ENCODE measurements around the gene EPHA2.

The EPHA2 gene

DNA sequence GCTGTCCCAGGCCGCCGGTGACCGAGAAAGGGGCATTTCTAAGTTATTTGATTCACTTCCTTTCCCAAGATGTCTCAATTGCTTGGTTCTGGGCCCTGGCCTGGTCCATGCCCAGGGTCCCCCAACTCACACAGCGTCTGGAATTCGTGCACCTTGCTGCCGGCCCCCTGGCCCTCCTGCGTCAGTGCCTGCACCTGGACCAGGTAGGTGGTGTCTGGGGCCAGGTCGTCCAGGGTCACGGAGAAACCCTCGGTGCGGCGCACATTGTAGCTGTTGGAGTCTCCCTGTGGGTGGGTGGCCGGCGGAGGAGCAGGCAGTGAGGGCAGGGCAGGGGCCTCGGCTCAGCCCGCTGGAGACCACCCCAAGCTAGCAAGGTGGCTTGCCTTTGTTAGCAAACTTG lies 21.0 kb downstream of the EPHA2 start:
- DNase-seq (ENCODE audit: low read depth): no peak

DNA sequence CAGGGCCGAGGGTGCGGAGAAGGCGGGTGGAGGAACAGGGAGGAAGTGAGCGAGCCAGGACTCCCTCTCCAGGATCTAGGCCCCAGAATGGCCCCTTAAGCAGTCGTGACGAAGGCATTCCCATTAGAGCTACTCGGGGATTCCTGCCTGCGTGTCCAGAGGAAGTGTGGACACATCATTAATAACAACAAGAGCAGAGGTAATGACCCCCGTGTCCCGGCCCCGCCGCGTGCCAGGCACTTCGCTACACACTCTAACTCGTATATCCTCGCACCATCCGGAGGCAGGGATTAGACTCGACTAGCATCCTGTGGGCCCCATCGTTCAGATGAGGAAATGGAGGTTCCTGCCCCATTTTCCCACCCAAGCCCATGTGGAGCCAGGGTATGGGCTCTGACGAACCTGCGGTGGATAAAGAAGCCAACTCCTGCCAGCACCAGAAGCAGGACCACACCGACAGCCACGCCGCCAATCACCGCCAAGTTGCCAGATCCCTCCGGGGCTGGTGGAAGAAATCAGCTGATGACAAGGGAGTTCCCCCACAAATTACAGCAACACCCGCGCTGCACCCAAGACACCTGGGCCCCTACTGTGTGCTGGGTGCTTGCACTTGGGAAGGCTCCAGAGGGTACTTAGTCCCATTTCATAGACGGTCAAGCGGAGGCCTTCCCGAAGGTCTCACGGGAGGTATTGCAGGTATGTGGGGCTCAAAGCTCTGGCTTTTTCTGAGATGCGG lies 21.6 kb downstream of the EPHA2 start:
- no peak for DNase-seq (ENCODE audit: low read depth)

DNA sequence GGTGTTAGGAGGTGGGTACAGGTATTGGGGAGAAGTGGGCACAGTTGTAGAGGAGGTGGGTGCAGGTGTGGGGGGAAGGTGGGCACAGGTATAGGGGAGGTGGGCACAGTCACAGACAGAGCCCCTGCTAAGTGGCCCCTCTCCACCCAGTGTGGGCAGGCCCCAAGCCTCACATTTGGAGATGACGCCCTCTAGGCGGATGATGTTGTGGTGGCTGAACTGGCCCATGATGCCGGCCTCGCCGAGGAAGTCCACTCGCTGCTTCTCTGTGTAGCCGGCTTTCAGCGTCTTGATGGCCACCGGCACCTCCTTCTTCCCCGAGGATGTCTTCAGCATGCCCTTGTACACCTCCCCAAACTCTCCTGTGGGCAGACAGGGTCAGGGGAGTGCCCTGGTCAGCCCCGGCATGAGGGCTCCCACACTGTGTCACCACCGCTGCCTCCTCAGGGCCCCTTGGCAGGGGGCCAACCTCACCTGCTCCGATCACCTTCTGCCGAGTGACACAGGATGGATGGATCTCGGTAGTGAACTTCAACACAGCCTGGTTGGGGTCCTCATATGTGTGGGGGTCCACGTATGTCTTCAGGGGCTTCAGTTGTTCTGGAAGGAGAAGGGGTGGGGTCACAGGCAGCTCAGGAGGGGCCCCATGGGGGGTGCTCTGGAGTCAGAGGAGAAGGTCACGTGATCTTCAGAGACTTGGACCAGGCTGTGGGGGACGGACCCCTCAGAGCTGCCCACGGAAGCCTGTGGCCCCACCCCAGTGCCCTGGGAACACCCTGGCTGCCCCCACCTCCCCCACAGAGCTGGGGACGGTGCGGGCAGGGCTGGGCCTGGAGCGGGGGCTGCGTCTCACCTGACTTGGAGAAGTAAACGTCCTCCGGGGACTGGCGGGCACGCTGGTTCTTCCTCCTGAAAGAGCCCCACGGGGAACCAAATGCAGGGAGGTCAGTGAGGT lies 22.6 kb downstream of the EPHA2 start:
- no peak for DNase-seq (ENCODE audit: low read depth)

DNA sequence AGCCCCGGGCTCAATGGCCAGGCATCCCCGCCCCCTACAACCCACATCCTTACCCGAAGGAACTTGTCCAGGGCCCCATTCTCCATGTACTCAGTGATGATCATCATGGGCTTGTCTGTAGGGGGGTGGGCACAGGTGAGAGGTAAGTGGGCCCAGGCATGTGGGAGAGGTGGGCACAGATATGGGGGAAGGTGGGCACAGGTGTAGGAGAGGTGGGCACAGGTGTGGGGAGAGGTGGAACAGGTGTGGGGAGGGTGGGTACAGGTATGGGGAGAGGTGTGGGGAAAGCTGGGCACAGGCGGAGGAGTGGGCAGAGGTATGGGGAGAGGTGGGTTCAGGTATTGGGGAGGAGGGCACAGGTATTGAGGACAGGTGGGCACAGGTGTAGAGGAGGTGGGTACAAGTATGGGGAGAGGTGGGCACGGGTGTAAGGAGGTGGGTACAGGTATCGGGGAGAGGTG lies 23.5 kb downstream of the EPHA2 start:
- DNase-seq (ENCODE audit: low read depth): no peak

DNA sequence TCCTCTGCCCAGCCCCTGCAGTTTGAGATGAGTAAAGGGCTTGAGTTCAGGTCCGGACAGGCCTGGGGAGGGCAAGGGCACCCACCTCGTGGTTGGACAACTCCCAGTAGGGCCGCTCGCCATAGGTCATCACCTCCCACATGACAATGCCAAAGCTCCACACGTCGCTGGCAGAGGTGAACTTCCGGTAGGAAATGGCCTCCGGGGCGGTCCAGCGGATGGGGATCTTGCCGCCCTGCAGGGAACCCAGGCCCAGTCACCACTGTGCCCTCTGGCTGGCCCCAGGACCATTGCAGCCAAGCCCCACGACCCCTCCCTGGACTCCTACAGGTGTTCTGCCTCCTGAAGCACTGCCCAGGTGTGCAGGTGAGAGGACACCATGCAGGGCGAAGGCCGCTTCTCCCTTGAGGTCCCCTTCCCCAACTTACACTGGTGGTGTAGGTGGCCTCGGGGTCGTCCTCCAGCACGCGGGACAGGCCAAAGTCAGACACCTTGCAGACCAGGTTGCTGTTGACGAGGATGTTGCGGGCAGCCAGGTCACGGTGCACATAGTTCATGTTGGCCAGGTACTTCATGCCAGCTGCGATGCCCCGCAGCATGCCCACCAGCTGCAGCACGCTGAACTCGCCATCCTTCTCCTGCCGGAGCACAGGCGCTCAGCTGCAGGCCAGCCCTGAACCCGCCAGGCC lies 24.1 kb downstream of the EPHA2 start:
- no peak for DNase-seq (ENCODE audit: low read depth)

DNA sequence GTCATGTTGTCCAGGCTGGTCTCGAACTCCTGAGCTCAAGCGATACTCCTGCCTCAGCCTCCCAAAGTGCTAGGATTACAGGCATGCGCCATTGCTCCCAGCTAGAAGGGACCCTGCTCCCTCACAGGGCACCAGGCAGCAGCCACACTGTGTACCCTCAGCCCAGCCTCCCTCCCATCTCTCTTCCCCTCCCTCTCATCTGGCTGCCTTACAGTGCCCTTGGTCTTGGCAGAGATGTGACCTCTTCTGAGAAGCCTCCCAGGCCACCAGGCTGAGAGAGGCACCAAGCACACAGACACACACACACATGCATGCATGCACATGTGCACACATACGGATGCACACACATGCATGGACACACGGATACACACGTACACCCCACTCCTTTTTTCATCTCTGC lies 25.0 kb downstream of the EPHA2 start:
- no peak for DNase-seq (ENCODE audit: low read depth)

DNA sequence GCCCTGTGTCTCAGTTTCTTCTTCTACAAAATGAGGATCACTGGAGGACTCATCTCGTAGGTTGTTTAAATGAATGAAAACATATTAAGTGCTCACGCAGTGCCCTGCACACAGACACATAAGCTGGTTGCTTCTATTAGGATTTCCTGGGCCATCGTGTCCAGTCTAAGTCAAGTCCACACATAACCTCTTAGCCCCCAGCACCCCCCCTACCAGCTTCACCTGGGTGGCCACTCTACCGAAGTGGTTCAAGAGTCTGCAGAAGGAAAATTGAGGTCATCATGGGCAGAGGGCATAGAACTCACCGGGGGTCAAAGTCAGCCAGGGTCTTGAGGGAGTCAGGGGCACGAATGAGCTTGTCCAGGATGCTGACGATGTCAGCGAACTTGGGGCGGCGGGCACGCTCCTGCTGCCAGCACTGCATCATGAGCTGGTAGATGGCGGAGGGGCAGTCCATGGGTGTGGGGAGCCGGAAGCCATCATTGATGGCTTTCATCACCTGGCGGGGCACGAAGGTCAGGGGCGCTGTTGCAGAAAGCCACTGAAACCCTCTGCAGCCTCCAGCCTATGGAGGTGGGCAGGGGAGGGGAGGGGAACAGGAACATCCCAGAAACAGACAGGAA lies 25.8 kb downstream of the EPHA2 start:
- DNase-seq (ENCODE audit: low read depth): no peak

DNA sequence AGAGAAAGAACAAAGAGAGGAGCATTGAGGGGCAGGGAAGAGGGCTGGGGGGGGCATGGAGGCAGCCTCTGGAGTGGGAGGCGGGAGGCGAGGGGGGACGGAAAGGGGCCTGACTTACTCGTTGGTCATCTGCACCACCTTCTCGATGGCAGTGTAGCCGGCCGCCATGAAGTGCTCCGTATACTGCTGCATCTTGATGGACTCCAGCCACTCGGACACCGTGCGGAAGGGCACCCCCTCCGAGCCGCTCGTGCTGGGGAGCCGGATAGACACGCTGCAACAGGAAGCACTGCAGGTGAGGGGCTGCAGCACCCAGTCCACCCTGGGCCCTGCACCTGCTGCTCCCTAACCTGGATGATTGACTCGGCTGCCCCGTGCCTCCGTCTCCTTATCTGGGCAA lies 26.6 kb downstream of the EPHA2 start:
- no peak for DNase-seq (ENCODE audit: low read depth)

DNA sequence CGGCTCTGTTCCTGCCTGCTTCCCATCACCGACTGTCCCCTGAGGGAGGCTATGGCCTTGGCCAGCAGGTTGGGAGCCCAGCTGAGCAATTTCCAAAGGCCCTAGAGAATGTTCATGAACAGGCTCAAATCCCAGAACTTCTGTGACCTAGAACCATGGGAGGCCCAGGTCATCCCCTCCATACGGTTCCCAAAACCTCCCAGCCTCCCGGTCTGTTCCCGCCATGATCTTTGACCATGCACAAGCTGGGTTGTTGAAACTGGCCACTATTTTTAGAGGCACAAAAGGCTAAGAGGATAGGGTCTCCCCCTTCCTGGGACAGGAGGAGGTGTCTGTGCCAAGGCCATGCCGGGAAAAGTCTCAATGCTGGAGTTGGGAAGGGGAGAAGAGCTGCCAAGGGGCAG lies 27.5 kb downstream of the EPHA2 start:
- no peak for DNase-seq (ENCODE audit: low read depth)

DNA sequence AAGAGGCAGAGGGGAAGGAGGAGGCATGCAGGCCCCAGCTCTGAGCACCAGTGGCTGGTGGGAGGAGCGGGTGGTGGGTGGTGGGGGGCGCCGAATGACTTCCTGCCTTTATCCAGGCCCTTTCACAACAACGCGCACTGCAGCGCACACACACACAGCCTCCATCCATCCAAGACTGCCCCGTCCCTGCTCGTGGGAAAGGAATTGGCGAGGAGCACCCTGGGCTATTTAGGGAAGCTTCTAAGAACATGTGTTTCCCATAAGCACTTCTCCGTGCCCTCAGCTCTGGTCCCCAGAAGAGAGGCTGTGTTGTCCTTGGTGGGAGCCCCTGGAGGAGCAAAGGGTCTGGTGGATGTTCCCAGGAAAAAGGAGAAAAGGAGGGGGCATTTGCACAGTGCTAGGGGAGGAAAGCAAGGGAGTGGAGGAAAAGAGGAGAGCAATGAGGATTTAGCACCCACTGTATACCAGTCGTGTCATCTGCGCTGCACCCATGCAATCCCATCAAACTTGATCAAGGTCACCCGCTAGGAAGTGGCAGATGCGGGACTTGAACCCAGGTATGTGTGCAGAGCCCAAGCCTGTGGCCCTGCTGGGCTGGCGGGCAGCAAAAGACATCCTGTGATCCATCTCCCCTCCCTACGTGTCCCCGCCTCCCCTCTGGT lies 28.1 kb downstream of the EPHA2 start:
- no peak for DNase-seq (ENCODE audit: low read depth)

DNA sequence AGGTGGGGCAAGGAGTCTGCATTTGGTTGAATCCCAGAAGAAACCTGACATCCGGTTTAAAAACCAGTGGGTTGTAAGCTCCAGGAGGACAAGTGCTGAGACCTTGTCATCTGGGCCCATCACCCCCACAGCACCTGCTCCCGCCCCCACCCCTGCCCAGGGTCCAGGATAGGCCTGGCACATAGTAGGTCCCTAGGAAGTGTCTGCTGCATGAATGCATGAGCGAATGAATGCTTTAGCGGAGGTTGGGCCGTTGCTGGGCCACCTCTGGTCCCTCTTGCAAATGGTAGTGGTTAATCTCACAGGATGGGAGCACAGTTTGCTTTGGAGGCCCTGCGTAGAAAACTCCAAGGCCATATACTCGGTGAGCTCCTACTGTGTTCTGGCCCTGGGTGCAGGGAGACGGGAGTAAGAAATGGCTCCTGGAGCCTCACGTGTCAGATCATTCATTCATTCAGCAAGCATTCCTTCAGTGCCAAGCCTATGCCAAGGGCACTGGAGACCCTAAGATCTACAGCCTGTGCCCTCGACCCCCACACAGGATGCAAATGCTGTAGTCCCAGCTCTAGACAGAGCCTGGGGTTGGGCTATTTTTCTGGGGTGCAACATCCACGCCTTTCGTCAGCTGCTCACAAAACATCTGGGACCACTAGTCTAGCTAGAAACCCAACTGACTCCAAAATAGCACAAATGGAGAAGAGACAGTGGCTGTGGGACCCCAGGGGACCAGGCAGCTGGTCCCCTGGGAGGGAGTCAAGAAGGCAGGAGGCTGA lies 28.9 kb downstream of the EPHA2 start:
- no peak for DNase-seq (ENCODE audit: low read depth)

DNA sequence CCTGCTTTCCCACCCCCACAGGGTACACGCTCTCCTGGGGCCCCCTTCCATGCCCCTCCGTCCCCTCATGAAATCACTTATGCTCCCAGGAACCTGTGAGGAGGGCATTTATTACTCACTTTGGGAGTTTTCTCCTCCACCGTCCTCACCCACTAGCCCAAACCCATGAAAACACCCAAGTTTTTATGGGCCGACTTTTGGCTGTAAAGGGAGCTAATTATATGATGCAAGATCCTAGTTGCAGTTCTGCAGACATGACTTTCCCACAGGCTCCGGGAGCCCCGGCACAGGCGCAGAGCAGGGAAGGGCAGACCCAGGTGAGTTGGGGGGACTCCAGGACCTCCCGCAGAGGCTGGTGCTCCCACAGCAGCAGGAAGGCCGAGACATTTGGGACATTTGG lies 29.7 kb downstream of the EPHA2 start:
- DNase-seq (ENCODE audit: low read depth): no peak

DNA sequence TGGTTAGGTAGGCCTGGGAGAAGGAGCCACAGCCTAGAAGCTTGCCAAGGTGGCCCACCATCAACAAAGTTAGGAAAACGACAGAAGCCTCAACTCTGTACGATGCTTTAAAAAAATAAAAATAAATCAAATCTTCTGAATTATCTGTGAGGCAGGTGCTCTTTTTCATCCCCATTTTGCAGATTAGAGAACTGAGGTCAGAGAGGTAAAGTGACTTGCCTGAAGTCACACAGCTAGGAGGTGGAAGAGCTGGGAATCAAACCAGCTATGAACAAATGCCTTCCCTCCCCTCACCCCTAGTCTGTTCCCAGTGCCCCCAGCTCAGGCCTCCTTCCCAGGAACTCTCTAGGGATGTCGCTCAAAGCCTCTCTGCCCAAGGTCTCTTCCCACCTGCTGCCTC lies 30.4 kb downstream of the EPHA2 start:
- DNase-seq (ENCODE audit: low read depth): no peak

DNA sequence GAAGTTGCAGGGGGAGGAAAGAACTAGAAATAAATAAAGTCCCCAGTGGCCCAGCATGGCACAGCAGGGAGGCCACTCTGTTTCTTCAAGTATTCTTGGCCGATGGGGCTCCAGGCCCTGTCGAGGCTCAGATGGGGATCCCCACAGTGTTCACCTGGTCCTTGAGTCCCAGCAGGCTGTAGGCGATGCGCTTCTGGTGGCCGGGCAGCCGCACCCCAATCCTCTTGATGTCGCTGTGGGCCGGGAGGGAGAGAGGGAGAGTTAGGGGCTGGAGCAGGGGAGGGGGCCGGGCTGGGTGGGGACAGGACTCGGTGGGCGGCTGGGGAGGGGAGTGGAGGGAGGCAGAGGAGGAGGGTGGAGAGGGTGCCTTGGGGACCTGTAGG lies 30.8 kb downstream of the EPHA2 start:
- no peak for DNase-seq (ENCODE audit: low read depth)

DNA sequence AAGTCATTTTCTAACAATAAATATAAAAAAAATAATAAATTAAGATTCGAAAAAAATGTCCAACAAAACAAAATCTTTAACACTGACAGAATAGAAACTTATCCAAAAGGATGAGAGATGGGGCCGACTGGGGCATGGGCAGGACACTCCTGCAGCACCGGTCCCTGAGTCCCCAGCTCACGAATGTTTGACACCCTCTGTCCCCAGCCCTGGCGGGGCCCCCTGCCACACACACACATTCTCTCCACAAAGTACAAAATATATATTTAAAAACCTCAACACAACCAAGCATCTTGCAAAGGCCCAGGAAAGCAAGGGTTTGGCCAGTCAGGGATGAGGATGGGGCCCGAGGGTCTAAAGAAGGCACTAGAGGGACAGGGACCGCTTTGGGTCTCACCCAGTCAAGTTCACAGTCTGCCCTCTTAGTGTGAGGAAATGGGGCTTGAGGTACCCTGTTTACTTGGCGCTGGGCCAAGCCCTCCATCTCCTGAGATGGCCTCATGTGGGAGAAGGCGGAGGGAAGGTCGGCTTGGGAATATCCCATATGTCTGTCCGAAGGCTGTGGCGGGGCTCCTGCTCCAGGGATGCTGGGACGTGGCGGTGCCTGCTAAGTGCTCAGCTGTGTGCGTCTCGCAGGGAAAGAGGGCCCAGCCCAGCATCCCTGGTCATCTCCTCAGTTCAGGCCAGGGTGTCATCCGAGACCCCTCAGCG lies 31.3 kb downstream of the EPHA2 start:
- DNase-seq (ENCODE audit: low read depth): no peak

DNA sequence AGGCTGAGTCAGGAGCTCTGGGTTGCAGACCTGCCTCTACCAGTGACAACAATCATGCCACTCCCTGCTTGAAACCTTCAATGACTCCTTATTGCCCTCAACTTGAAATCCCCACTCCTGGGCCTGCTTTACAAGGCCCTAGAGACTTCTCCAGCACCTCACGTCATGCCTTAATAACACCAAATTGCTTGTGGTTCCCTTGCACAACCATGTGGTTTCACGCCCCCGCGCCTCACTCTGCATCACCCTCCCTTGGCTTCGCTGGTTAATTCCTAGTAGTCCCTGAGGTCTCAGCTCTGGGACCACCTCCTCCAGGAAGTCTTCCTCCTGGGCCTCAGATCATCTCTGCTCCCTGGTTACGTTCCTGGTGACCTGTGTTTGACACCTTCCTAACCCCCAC lies 33.0 kb downstream of the EPHA2 start:
- DNase-seq (ENCODE audit: low read depth): no peak

DNA sequence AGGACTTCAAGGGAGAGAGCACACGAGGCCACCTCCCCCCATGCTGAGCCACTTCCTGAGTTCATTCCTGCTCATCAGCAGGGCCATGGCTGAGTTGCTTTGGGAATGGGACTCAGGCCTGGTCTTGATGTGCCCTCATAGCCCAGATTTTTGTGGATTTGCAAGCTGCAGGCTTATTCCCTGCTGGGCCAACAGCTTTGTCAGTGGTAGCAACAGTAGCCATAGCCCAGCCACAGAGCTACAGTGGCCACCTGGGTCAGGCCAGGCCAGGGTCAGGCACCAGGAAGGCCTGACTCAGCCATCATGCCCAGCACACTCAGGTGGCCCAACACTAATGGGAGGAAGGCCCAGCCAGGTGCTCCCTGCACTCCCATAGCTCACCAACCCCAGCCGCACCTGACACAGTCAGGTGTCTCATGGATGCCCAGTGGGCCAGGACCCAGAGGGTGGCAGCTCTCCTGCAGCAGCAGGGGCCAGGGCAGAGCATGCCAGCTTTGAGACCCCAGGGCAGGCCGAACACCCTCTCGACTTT lies 33.5 kb downstream of the EPHA2 start:
- DNase-seq (ENCODE audit: low read depth): no peak

DNA sequence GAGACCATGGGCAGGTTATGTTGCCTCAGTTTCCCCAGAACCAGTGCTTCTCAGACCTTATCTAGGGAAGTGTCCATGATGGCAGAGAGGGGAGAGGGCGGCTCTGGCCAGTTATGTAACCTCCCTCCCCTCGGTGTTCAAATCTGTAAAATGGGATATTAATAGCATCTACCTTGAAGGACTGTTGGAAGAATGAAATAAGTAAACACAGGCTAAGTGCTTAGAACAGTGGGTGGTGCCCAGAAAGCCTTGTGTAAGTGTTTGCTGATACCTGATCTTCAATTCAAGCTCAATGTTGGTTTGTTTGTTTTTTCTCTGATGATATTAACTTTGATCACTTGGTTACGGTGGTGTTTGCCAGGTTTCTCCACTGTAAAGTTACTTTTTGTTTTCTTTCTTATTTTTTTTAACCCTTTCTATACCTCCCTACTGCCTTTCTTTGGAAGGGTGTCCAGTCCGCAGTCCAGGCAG lies 34.9 kb downstream of the EPHA2 start:
- no peak for DNase-seq (ENCODE audit: low read depth)

DNA sequence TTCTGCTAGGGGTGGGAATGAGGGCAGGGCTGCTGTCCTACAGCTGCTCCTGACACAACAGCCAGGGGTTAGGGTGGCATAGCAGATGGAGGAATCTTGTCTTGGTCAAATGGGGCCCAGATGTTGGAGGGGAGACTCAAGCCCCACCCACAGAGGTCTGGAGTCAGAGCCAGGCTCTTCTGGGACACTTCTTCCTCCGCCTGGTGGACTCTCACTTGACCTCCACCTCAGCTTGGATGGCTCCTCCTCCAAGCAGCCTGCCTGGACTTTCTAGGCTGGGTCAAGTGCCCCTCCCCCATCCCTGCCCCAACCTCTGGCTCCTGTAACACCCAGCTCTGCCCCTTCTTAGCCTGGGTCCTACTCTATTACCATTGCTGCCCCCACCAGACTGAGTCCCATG lies 35.5 kb downstream of the EPHA2 start:
- DNase-seq (ENCODE audit: low read depth): no peak

DNA sequence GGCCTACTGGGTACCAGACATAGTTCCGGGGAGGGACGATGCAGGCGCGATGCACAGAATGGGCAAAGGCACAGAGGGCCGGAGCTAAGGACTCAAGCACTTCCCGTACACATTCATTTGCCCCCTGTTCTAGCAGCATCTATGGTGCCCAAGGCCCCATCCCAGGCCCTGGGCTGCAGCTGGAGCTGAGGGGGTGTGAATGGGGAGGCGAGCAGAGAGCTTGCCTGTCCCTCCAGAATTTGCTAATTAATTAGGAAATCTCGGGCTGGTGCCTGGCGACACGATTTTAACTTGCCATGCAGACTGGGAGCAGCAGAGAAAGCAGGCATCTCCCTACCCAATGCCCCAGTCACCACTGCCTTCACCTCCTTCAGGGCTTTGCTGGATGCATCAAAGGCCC lies 35.9 kb downstream of the EPHA2 start:
- DNase-seq (ENCODE audit: low read depth): no peak
